Activated T-helper 1 cell treated with anti-CD3 and anti-CD28 coated beads, Interleukin-12 subunit alpha, Interleukin-12 subunit beta, Interleukin-2, Interleukin-4 antibody, amounts not matched to agents 30 ng/mL and 10 ng/mL and 1 ng/mL, durations not matched to agents 14 hours and 24 hours and 36 hours (primary cell): Measurements from ENCODE around the gene PHC2. TPM values are rescaled to one million over a fixed set of nuclear protein-coding genes. Genes with fewer than 3 reads are reported as not detected.

Experiments used
- DNase-seq: peaks from one replicate; pipeline ENCODE4 v3.0.0; 2021; ENCODE audit warnings: low spot score
- H3K27ac Mint-ChIP-seq: one replicate; pipeline ENCODE4 v1.8.0; 2021; ENCODE audit warnings: mild to moderate bottlenecking, mixed read lengths
- H3K27me3 Mint-ChIP-seq: one replicate; pipeline ENCODE4 v1.8.0; 2022; ENCODE audit warnings: mild to moderate bottlenecking, moderate library complexity, mixed read lengths; ENCODE audit not compliant: insufficient read depth
- H3K36me3 Mint-ChIP-seq: one replicate; pipeline ENCODE4 v1.8.0; 2021; ENCODE audit warnings: low read depth, mixed read lengths
- H3K4me1 Mint-ChIP-seq: one replicate; pipeline ENCODE4 v1.8.0; 2021; ENCODE audit warnings: low read depth, mixed read lengths
- H3K4me3 Mint-ChIP-seq: one replicate; pipeline ENCODE4 v1.8.0; 2021; ENCODE audit warnings: mild to moderate bottlenecking, moderate library complexity, mixed read lengths
- H3K9me3 Mint-ChIP-seq: one replicate; pipeline ENCODE4 v1.8.0; 2021; ENCODE audit warnings: mixed read lengths
- intact Hi-C: fragments of 100-400 bp; cut with micrococcal nuclease; formaldehyde crosslinking; loops from one replicate; pipeline ENCODE4 v1.15.1; 2024
- total RNA-seq: library from RNA; stranded (reverse); gene quantifications from 2 replicates; pipeline ENCODE4 v1.2.3, GENCODE V29; 2022

The PHC2 gene
- total RNA-seq, 1 donor from 2014 or later, result 36.7 TPM

DNA sequence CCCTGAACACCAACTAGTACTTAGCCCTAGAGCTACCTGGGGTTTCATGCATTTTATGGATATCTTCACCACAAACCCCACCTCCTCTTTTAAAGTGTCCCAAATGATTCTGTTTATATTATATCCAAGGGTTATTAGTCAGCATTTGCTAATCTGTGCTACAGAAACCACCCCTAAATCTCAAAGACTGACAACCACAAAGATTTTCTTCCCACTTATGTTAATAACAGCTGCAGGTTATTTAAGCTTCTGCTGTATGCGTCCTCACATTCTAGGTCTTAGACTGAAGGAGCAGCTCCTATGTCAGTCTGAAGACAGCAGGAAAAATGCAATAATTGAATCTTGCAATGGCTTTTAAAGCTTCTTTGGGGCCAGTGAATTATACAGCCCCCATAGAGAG lies 11.2 kb upstream of the PHC2 start:
- peaks cover 19% of the 10 kb centered on the region for H3K27me3 Mint-ChIP-seq
- H3K4me1 Mint-ChIP-seq, result peaks cover 31% of the 10 kb centered on the region
- no peak overlapping the region for H3K27ac Mint-ChIP-seq
- H3K9me3 Mint-ChIP-seq, result no peaks in the 10 kb centered on the region
- intact Hi-C loops, result no loop called here
- no peaks in the 10 kb centered on the region for H3K36me3 Mint-ChIP-seq
- no peak for DNase-seq
- H3K4me3 Mint-ChIP-seq, result no peak overlapping the region

DNA sequence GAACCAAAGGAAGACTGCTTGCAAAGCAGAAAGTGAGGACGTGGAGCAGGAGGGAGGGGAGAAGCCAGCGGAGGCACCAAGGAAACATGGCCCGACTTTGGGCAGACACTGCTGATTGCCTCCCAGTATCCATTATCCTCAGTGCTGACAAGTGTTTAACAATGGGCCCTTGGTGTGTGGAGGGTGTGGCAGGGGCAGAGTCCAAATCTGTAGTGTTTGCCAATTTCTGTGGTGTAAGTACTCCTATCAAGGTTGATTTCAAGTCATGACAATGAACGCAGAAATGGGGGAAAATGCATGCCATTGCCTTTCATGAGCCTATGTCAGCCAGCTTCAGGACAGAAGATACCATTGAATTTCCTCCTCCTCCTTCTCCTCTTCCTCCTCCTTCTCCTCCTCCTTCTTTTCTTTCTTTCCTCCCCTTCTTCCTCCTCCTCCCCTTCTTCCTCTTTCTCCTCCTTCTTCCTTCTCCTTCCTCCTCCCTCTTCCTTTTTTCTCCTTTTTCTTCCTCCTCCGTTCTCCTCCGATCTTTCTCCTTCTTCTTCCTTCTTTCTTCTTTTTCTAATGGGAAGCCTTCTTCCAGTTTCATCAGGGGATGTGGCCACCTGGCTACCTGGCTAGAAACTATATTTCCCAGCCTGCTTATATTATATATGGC lies 10.3 kb upstream of the PHC2 start:
- Mint-ChIP-seq H3K4me3 (no peak overlapping the region), H3K36me3 (no peaks in the 10 kb centered on the region), H3K4me1 (peaks cover 23% of the 10 kb centered on the region), H3K9me3 (no peaks in the 10 kb centered on the region), H3K27ac (no peak overlapping the region), H3K27me3 (peaks cover 22% of the 10 kb centered on the region)
- no peak for DNase-seq
- intact Hi-C loops, result no loop called here

DNA sequence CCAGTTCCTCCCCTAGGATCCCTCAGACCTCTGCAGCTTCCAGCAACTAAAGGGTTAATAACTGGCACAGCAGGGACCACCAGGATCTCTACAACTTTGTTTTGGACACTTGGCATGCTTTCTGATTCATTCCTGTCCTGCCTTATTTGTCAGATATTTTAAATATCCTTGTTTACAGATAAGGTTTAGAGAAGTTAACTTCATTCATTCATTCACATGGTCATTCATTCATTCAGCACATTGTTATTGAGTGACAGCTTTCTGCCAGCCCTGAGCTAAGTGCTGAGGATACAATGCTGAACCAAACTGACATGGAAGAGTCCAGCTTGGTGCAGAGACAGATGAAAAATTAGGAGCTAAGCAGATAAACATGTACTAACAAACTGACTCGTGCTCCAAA lies 8.8 kb upstream of the PHC2 start:
- intact Hi-C loops, result no loop called here
- Mint-ChIP-seq H3K27ac (no peak overlapping the region), H3K9me3 (no peaks in the 10 kb centered on the region), H3K36me3 (no peaks in the 10 kb centered on the region), H3K27me3 (peaks cover 26% of the 10 kb centered on the region), H3K4me3 (no peak overlapping the region), H3K4me1 (peaks cover 8% of the 10 kb centered on the region)
- no peak for DNase-seq

DNA sequence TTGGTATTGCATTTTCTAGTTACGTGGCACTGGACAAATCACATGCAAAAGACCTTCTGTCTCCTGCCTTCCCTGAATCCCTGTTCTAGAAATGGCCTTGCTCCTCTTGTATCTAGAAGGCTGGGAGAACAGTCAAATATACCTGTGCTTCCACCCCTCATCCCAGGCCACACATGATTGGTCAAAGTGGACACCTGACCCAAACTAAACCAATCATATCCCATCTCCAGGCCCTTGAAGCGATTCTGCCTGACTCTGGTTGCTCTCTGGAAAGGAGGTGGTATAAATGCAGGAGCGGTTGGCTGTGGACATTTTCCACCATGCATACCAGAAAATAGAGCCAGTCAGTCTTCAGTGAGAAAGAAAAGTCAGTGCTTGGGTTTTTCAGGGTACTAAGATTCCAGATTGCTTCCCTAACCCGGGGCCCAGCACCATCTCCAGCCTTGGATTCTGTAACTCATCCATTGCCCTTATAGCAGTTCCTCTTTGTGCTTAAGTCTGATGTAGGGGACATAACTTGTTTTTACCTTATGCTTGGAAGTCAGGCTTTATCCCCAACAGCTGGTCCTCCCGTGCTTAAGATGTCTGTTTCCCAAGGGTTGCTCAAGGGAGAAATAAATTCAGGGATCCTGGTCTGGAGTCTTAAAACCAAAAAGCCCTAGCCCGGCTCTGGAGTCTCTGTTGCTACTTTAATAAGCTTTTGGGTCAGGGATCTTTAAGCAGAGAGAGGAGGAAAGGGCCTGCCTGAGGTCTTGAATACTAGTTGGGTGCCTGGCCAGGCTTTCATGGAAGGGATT lies 7.7 kb upstream of the PHC2 start:
- DNase-seq, result no peak
- intact Hi-C loops, result no loop called here
- peaks cover 31% of the 10 kb centered on the region for H3K27me3 Mint-ChIP-seq
- no peak overlapping the region for H3K4me3 Mint-ChIP-seq
- peaks cover 8% of the 10 kb centered on the region for H3K4me1 Mint-ChIP-seq
- no peak overlapping the region for H3K27ac Mint-ChIP-seq
- H3K36me3 Mint-ChIP-seq, result no peaks in the 10 kb centered on the region
- H3K9me3 Mint-ChIP-seq, result no peaks in the 10 kb centered on the region

DNA sequence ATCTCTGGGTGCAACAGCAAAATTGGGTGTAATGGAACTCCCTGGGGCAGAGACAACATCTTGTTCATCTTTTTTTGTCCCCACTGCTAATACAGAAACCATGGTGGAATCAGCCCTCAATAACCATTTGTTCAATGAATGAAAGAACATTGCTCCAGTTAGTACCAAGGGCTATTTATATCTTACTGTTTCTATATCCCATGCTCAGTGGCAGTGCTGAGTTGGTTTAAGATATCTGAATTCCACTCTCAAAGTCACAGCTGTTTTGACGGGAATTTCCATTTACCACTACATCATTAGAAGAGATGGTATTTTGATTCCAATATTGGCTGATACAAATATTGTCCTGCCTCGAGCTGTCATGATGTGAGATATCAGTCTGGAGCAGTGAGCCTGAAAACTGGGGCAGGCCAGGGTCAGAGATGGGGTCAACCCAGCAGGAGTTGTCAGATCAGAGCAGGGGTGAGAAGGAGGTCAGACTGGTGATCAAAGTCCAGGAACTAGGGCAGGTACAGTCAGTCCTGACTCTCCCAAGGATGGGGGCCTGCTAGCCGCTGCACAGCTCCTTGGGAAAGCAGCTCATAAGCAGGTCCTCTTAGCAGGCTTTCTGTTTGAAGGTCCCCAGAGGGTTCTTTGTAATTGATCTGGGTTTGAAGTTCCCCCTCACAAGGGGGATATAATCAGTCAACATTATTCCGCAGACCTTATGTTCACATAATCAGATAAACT lies 5.8 kb upstream of the PHC2 start:
- no peak for DNase-seq
- H3K27ac Mint-ChIP-seq, result no peak overlapping the region
- no peaks in the 10 kb centered on the region for H3K9me3 Mint-ChIP-seq
- no peaks in the 10 kb centered on the region for H3K36me3 Mint-ChIP-seq
- intact Hi-C loops, result no loop called here
- no peaks in the 10 kb centered on the region for H3K4me1 Mint-ChIP-seq
- H3K4me3 Mint-ChIP-seq, result no peak overlapping the region
- H3K27me3 Mint-ChIP-seq, result peaks cover 35% of the 10 kb centered on the region

DNA sequence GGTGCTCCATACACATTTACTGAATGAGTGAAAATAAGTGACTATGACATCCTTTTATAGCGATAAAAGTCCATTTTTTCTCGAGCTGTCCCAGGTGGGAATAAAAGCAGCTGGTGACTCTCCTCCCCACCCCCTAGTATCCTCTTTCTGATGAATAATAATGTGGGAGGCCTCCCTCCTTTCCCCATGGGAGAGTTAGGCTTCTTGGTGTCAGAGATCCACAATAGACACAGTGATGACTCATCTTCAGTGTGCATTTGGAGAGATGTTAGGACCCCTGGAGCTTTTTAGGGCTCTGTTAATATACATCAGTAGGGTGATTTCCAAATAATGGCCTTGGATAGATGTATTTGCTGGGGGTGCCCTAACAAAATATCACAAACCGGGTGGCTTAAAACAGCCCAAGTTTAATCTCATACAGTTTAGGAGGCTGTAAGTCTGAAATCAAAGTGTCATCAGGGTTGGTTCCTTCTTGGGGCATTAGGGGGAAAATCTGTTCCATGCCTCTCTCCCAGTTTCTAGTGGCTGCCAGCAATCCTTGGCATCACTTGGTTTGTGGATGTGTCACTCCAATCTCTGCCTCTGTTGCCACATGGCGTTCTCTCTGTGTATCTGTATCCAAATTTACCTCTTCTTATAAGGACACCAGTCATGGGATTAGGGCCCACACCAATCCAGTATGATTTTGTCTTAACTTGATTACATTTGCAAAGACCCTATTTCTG lies 4.4 kb upstream of the PHC2 start:
- DNase-seq, result no peak
- Mint-ChIP-seq H3K36me3 (no peaks in the 10 kb centered on the region), H3K4me1 (peaks cover 4% of the 10 kb centered on the region), H3K27ac (no peak overlapping the region), H3K4me3 (no peak overlapping the region), H3K9me3 (no peaks in the 10 kb centered on the region), H3K27me3 (peaks cover 31% of the 10 kb centered on the region)
- intact Hi-C loops, result no loop called here

DNA sequence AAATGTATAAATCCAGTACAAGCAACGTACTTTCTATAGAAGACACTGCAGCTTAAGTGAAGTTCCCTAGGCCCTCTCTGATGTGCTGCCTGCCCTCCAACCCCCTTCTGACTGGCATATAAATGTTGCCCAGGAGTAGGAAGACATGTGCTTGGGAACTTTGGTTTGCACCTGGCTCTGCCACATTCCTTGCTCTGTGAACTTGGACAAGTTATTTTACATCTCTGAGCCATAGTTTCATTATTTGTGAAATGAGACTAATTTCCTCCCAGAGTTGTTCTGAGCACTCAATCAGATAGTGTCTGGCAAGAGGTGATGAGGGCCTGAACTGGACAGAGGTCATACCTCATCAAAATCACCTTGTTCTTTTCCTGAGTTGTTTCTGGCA lies 3.5 kb upstream of the PHC2 start:
- DNase-seq, result no peak
- peaks cover 4% of the 10 kb centered on the region for H3K4me1 Mint-ChIP-seq
- intact Hi-C loops, result no loop called here
- no peaks in the 10 kb centered on the region for H3K9me3 Mint-ChIP-seq
- H3K27ac Mint-ChIP-seq, result no peak overlapping the region
- H3K36me3 Mint-ChIP-seq, result no peaks in the 10 kb centered on the region
- peaks cover 28% of the 10 kb centered on the region for H3K27me3 Mint-ChIP-seq
- no peak overlapping the region for H3K4me3 Mint-ChIP-seq

DNA sequence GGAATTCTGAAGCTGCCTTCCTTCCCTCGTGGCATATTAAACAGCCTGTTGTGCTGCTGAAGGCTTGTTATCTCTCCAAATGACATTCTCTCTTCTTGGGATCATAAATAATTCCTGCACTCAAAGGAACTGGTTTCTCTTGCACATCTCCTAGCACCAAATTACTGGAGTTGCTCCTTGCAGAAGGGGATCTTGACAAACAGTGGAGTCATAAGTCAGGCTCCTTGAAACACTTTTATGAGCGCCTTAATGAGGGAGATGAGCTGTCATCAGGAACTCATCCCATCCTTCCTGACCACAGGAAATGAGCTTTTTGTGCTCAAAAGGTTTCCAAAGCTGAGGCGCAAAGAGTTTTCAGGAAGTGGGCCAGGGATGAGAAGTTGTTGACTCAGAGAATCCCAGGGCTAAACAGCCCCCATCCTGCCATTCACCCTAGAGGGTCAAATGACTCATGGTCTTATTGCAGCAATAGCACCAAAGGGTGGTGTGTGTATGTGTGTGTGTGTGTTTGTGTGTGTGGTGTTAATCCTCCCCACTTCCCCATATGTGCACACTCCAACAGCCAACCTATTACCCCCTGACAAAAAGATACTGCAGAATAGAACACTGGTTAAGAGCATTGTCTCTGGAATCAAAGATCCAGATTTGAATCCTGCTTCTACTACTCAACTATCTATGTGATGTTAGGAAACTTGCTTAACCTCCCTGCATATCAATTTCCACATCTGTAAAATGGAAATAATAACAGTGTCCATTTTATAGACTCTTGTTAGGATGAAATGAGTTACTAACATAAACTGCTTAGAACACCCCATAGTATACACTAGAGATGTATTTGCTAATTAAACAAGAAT lies 2.8 kb upstream of the PHC2 start:
- intact Hi-C loops, result no loop called here
- peaks cover 4% of the 10 kb centered on the region for H3K4me1 Mint-ChIP-seq
- no peak for DNase-seq
- H3K36me3 Mint-ChIP-seq, result no peaks in the 10 kb centered on the region
- H3K27me3 Mint-ChIP-seq, result peaks cover 27% of the 10 kb centered on the region
- no peaks in the 10 kb centered on the region for H3K9me3 Mint-ChIP-seq
- H3K4me3 Mint-ChIP-seq, result no peak overlapping the region
- H3K27ac Mint-ChIP-seq, result no peak overlapping the region

DNA sequence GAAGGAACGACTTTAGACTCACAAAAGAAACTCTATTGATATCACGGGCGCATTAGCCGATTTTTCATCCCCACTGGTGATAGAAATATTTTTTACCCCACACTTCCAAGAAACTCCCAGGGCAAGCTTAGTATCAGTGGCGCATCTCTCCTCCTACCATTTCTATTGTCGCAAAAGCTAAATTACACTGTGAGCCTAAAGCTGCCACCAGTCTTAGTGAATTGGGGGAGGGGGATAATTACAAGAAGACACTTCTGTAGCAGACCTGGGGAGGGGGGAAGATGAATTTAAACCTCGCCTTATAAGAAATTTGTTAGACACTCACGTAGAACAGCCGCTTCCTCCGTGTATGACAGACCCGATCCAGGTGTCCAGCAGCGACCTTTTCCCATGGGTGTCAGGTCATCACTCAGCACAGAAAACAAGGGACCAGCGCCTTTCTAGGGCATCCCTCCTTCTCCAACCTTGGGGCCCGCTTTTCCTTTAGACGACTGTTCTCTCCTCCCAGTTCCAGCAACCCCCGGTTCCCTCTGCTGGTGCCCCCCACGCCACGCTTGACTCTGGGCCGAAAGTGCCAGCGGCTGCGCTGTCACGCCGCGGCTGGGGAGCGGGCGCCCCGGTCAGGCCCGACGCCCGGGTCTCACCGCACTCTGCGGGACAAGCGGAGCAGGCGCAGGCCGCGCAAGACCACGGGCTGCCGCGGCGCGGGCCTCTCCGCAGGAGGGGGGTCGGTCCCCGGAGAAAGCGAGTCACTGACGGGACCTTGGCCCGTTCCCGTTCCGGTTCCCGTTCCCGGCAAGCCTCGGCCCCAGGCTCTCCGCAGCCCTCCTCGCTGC lies 821 bp downstream of the PHC2 start:
- no peak overlapping the region for H3K4me3 Mint-ChIP-seq
- peaks cover 4% of the 10 kb centered on the region for H3K4me1 Mint-ChIP-seq
- intact Hi-C loops, result loop anchor here (2.0 kb wide), 1 partner anchor 303 kb away; no protein-coding TSS in a partner anchor
- no peak for DNase-seq
- no peaks in the 10 kb centered on the region for H3K36me3 Mint-ChIP-seq
- no peaks in the 10 kb centered on the region for H3K9me3 Mint-ChIP-seq
- H3K27ac Mint-ChIP-seq, result no peak overlapping the region
- peaks cover 23% of the 10 kb centered on the region for H3K27me3 Mint-ChIP-seq

DNA sequence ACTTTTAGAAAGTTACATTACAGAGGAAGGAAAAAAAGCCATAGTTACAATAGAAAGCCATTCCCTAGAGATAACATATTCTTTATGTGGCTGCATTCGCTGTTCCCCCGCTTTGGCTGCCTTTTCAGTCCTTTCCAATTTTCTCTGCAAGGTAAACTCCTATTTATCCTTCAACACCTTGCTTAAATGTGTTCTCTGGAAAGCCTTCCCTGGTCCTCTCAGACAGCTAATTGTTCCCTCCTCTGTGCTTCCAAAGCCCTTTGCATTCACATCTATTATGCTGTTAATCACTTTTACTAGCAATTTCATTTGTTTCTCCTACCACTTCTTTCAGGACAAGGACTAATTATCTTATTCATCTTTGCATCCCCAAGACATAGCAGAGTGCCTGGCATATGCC lies 1.6 kb downstream of the PHC2 start:
- DNase-seq, result no peak
- Mint-ChIP-seq H3K4me1 (peaks cover 4% of the 10 kb centered on the region), H3K4me3 (no peak overlapping the region), H3K9me3 (no peaks in the 10 kb centered on the region), H3K36me3 (no peaks in the 10 kb centered on the region), H3K27ac (no peak overlapping the region), H3K27me3 (peaks cover 23% of the 10 kb centered on the region)
- intact Hi-C loops, result no loop called here

DNA sequence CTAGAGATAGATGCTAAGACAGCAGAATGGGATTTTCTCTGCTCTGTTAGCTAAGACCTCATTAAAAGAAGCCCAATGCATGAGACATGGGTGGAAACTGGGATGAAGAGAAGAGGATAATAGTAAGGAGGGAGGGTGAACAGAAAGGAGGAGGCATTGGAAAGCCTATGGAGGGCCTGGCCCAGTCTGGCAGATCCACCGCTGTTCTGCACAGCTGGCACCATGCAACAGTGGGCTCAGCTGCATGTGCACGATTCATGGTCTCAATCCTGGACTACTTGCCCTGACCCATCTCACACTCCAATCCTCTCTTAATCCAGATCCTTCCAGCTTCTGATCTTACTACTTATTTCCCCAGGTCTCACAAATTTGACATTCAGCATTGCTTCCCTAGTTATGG lies 2.2 kb downstream of the PHC2 start:
- Mint-ChIP-seq H3K36me3 (no peaks in the 10 kb centered on the region), H3K4me3 (no peak overlapping the region), H3K9me3 (no peaks in the 10 kb centered on the region), H3K27ac (no peak overlapping the region), H3K27me3 (peaks cover 18% of the 10 kb centered on the region), H3K4me1 (peaks cover 4% of the 10 kb centered on the region)
- intact Hi-C loops, result no loop called here
- DNase-seq, result no peak
